SU-DHL-6 (cell line): ENCODE data around the gene MROH2A.

Source experiments
- CTCF ChIP-seq: fragments of 200-600 bp; sonication (generic); IDR thresholded peaks from one replicate; pipeline ENCODE4 v1.5.1; 2017; ENCODE audit warnings: antibody characterized with exemption, mild to moderate bottlenecking, low read length, moderate library complexity; ENCODE audit not compliant: insufficient read depth, poor library complexity, severe bottlenecking
- EZH2phosphoT487 ChIP-seq: fragments of 200-600 bp; sonication (generic), shearing (Covaris generic); conservative IDR thresholded peaks from 2 replicates; pipeline ENCODE4 v1.6.1; 2018; ENCODE audit warnings: mild to moderate bottlenecking, antibody characterized with exemption, low read length, moderate library complexity, mixed read lengths

DNA sequence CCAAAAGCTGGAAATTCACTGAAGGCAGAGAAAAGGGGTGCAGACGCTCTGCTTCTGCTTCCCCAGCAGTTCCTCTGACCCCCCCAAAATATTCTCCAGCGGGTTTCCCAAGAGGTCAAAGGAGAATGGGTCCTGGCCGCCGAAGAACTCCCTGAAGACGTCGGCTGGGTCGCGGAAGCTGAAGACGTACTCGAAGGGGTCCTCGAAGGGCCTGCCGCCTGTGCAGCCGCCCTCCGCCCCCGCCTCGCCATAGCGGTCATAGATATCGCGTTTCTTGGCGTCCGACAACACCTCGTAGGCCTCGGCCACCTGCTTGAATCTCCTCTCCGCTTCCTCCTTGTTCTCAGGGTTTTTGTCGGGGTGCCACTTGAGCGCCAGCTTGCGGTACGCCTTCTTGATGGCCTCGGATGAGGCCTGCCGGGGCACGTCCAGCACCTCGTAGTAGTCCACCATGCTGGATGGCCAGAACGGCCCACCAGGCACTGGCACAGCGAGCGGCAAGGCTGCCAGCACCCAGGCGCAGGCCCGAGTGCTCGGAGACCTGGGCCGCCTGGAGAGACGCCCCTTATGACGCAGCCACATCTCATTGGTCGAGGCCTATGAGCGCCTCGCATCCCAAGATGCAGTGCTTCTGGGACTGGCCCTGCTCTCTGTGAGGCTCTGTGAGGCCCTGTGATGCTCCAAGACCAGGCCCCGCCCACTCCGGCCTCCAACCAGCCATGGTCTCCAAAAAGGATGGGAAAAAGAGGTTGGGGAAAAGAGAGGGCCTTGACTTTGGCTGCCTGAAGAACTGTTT is 34.5 kb upstream of the MROH2A start:
- TF ChIP-seq CTCF (no peak), EZH2phosphoT487 (no peak)
